Measurements from ENCODE around the gene WDFY1.
A peak's percentile ranks its signal among the peaks of the same experiment; 100 is the strongest.

Gene WDFY1

GRCh38 chr2:223959688-223960087 is 14.6 kb upstream of the WDFY1 start:
- TF ChIP-seq, protein P1, sequence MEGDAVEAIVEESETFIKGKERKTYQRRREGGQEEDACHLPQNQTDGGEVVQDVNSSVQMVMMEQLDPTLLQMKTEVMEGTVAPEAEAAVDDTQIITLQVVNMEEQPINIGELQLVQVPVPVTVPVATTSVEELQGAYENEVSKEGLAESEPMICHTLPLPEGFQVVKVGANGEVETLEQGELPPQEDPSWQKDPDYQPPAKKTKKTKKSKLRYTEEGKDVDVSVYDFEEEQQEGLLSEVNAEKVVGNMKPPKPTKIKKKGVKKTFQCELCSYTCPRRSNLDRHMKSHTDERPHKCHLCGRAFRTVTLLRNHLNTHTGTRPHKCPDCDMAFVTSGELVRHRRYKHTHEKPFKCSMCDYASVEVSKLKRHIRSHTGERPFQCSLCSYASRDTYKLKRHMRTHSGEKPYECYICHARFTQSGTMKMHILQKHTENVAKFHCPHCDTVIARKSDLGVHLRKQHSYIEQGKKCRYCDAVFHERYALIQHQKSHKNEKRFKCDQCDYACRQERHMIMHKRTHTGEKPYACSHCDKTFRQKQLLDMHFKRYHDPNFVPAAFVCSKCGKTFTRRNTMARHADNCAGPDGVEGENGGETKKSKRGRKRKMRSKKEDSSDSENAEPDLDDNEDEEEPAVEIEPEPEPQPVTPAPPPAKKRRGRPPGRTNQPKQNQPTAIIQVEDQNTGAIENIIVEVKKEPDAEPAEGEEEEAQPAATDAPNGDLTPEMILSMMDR (IDR thresholded peaks at IDR 0.05; ENCODE audit: low read depth, low read length): no peak
- no peak overlapping the region for H3K4me3 ChIP-seq (replicated peaks in 1 of 2; ENCODE audit: low read depth in 2 of 2, low read length in 2 of 2)
- DNase-seq (ENCODE audit: low read depth in 2 of 2): peak; percentile 39 to 69

DNA sequence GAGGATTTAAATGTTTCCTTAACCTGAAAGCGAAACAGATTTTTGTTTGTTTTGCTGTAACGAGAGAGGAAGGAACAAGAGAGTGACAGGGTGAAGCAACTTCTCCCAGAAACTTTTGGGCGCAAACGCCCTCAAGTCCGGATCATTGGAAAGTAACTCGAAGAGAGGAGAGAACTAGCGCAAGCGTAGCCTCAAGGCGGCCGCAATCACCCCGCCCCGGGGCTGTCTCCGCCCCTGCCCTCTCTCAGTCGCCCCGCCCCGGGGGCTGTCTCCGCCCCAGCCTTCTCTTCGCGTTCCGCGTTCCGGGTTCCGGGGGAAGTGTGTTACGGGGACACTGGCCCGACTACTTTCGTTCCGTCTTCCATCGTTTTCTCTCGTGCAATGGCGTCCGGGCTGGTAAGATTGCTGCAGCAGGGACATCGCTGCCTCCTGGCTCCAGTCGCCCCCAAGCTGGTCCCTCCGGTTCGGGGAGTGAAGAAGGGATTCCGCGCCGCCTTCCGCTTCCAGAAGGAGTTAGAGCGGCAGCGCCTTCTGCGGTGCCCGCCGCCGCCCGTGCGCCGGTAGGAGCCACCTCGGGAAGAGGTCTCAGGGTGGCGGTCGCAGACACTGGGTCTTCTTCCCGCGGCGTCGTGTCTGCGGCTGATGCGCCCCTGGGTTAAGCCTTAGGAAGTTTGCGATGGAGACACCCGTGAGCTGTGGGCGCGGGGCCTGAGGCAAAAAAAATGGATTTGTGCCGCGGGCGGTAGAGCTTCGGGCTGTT is 12.1 kb upstream of the WDFY1 start, which contains the start of gene MRPL44:
Gene MRPL44, plus strand, starts transcription at position 372 of the 760 bp plus-strand sequence. Its CDS starts 10 bp downstream, at position 382.
- peak; percentile 96 to 97 for DNase-seq (ENCODE audit: low read depth in 2 of 2)
- TF ChIP-seq, protein P1 (IDR thresholded peaks at IDR 0.05; ENCODE audit: low read depth, low read length): no peak
- H3K4me3 ChIP-seq (replicated peaks in 1 of 2; ENCODE audit: low read depth in 2 of 2, low read length in 2 of 2): peak within 1 kb of the TSS; percentile 84 to 92

GRCh38 chr2:223956300-223956699 is 11.2 kb upstream of the WDFY1 start:
- no peak for DNase-seq (ENCODE audit: low read depth in 2 of 2)
- H3K4me3 ChIP-seq (replicated peaks in 1 of 2; ENCODE audit: low read depth in 2 of 2, low read length in 2 of 2): no peak overlapping the region
- TF ChIP-seq, protein P1 (IDR thresholded peaks at IDR 0.05; ENCODE audit: low read depth, low read length): no peak

DNA sequence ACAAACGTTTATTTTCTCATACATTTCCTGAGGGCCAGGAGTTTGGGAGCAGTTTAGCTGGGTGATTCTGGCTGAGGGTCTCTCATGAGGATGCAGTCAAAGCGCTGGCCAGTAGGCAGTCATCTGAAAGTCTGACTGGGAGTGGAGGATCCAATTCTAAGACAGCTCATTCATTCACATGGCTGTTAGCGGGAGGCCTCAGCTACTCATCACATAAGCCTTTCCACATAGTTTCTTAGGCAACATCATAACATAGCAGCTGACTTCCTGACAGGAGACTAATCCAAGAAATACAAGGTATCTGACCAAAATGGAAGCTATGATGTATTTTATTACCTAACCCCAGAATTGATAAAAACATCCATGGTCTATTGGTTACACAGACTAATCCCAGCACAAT is 9.3 kb upstream of the WDFY1 start:
- peak; percentile 87 to 96 for DNase-seq (ENCODE audit: low read depth in 2 of 2)
- TF ChIP-seq, protein P1 (IDR thresholded peaks at IDR 0.05; ENCODE audit: low read depth, low read length): peak; percentile 28

GRCh38 chr2:223952280-223952968 is 7.3 kb upstream of the WDFY1 start:
- no peak overlapping the region for H3K4me3 ChIP-seq (replicated peaks in 1 of 2; ENCODE audit: low read depth in 2 of 2, low read length in 2 of 2)
- DNase-seq (ENCODE audit: low read depth in 2 of 2): no peak
- TF ChIP-seq, protein P1 (IDR thresholded peaks at IDR 0.05; ENCODE audit: low read depth, low read length): no peak

More for the DNA sequence above, 9.3 kb upstream of the WDFY1 start:
- H3K4me3 ChIP-seq (replicated peaks in 1 of 2; ENCODE audit: low read depth in 2 of 2, low read length in 2 of 2): no peak overlapping the region

GRCh38 chr2:223950448-223951347 is 5.6 kb upstream of the WDFY1 start:
- no peak overlapping the region for H3K4me3 ChIP-seq (replicated peaks in 1 of 2; ENCODE audit: low read depth in 2 of 2, low read length in 2 of 2)
- no peak for DNase-seq (ENCODE audit: low read depth in 2 of 2)
- TF ChIP-seq, protein P1 (IDR thresholded peaks at IDR 0.05; ENCODE audit: low read depth, low read length): no peak
